Spleen (tissue), 11 donors: ENCODE results near the gene IFI16. TPM values are rescaled to one million over a fixed set of nuclear protein-coding genes. Genes with fewer than 3 reads are reported as not detected.
"Not testable (repeated sequence)": the region's sequence is repeated elsewhere in the genome, so short reads cannot be mapped to it uniquely, and the experiment has no call there.

Source experiments
- DNase-seq: peaks from one replicate; pipeline ENCODE4 v3.0.0-alpha.2; 2020
- H3K27ac ChIP-seq, 8 donors: fragments of 200-600 bp; sonication (generic) in 7 of 8; 1 replicate in 4 of 8; 2 replicates in 4 of 8; pipeline versions ENCODE4 v1.5.0 to v1.8.0; 2016 to 2021; ENCODE audit warnings: inconsistent platforms in 4 of 8, mild to moderate bottlenecking in 4 of 8, moderate library complexity in 1 of 8
- H3K27me3 ChIP-seq, 7 donors: fragments of 200-600 bp; sonication (generic) in 6 of 7; replicated peaks in 1 of 7; 1 replicate in 4 of 7; 2 replicates in 3 of 7; pipeline versions ENCODE4 v1.5.0 to v1.8.0; 2016 to 2021; ENCODE audit warnings: inconsistent platforms in 3 of 7, mild to moderate bottlenecking in 1 of 7
- H3K36me3 ChIP-seq, 6 donors: fragments of 200-600 bp; sonication (generic) in 5 of 6; 1 replicate in 4 of 6; 2 replicates in 2 of 6; pipeline versions ENCODE4 v1.5.0 to v1.8.0; 2016 to 2021; ENCODE audit warnings: inconsistent platforms in 2 of 6
- H3K4me1 ChIP-seq, 6 donors: fragments of 200-600 bp; sonication (generic) in 5 of 6; 1 replicate in 3 of 6; 2 replicates in 3 of 6; pipeline versions ENCODE4 v1.5.0 to v1.8.0; 2016 to 2021; ENCODE audit warnings: inconsistent platforms in 3 of 6
- H3K4me3 ChIP-seq, 8 donors: fragments of 200-600 bp; sonication (generic) in 7 of 8; 1 replicate in 4 of 8; 2 replicates in 4 of 8; pipeline versions ENCODE4 v1.5.0 to v1.8.0; 2016 to 2021; ENCODE audit warnings: inconsistent platforms in 4 of 8, mild to moderate bottlenecking in 4 of 8, moderate library complexity in 2 of 8
- H3K9me3 ChIP-seq, 8 donors: fragments of 200-600 bp; sonication (generic) in 7 of 8; 1 replicate in 4 of 8; 2 replicates in 4 of 8; pipeline versions ENCODE4 v1.5.0 to v1.8.0; 2016 to 2021; ENCODE audit warnings: inconsistent platforms in 4 of 8
- CTCF ChIP-seq, 11 experiments: fragments of 200-600 bp in 7 of 11; fragments of 450-650 bp in 4 of 11; sonication (generic) in 4 of 11; IDR thresholded peaks in 8 of 11; conservative IDR thresholded peaks in 3 of 11; 1 replicate in 7 of 11; 2 replicates in 4 of 11; pipeline versions ENCODE4 v1.4.0 to v1.8.0; 2016 to 2021; ENCODE audit warnings: antibody characterized with exemption in 11 of 11, inconsistent platforms in 4 of 11, mild to moderate bottlenecking in 1 of 11
- POLR2A ChIP-seq, 3 donors: fragments of 450-650 bp; IDR thresholded peaks; one replicate each; pipeline ENCODE4 v1.5.1; 2017; ENCODE audit warnings: antibody characterized with exemption in 3 of 3, mild to moderate bottlenecking in 1 of 3
- POLR2AphosphoS5 ChIP-seq, 3 donors: sonication (generic); formaldehyde crosslinking; IDR thresholded peaks; one replicate each; pipeline ENCODE4 v1.5.1; 2017; ENCODE audit warnings: antibody characterized with exemption in 3 of 3
- WGBS, 5 donors: extraction: QIAGEN DNeasy Blood & Tissue Kit in 3 of 5; methylation state at CpG; one replicate each; pipeline versions ENCODE4 v1.1.5 to v1.1.7; 2013 to 2018; 5-methylcytosine and 5-hydroxymethylcytosine counted together
- intact Hi-C: fragments of 100-400 bp; cut with DNase I; formaldehyde crosslinking; loops from one replicate; pipeline ENCODE4 v1.15.0; 2023; ENCODE audit warnings: low total_unique reads
- polyA plus RNA-seq, 3 donors: library from polyadenylated mRNA; stranded (reverse); fragments of 200-250 nt; gene quantifications; one replicate each; pipeline ENCODE4 v1.2.1, GENCODE V29; 2013
- total RNA-seq, 7 donors: library from RNA; depleted of rRNA in 3 of 7; stranded (reverse); fragments of >200 nt in 3 of 7; fragmentation: NEBNext Ultra II Directional in 4 of 7; extraction: Animal tissue kit (Norgen Biotek cat#: 25700) in 4 of 7; gene quantifications; one replicate each; pipeline versions ENCODE4 v1.1.0 to v1.2.1, GENCODE V29; 2016 to 2021
- donor health status: healthy with polysubstance abuse.
- donor health status: DM: no; HTN: no; CAD: no; lungs with moderate emphysema.
- donor health status: DM: no; HTN: no; CAD: no.
- donor health status: Bipolar disorder and iron deficiency.
- donor health status: healthy.
- donor health status: DM: no; HTN: no; CAD: no.
- donor health status: DM: yes; HTN: yes; CAD: no.

IFI16 gene
- total and polyA plus RNA-seq, 10 donors = 155 to 205 (median 176) TPM

GRCh38 chr1:159005676-159006075, 4.0 kb upstream of the IFI16 start:
- 31 to 41% (median 38%) methylated on average over 6 of the region's 6 CpGs for WGBS, 5 donors
- Histone ChIP-seq H3K27ac (peak overlapping the region in 7 of 8 donors; percentile 29 to 96 (median 57)), H3K36me3 (no peaks in the 10 kb centered on the region), H3K27me3 (no peaks in the 10 kb centered on the region), H3K4me3 (no peak overlapping the region), H3K4me1 (peaks cover 15 to 71% (median 50%) of the 10 kb centered on the region in 6 donors), H3K9me3 (no peaks in the 10 kb centered on the region)
- no peak for TF ChIP-seq CTCF (IDR thresholded peaks at IDR 0.05 in 8 of 11, conservative IDR thresholded peaks at IDR 0.05 in 3 of 11)
- TF ChIP-seq POLR2A (IDR thresholded peaks at IDR 0.05) = no peak
- TF ChIP-seq POLR2AphosphoS5 (IDR thresholded peaks at IDR 0.05) = peak in 1 of 3 donors; percentile 17
- DNase-seq = peak; percentile 81
- intact Hi-C loops = no loop called here

- Histone ChIP-seq H3K4me1 (peaks cover 15 to 65% (median 47%) of the 10 kb centered on the region in 6 donors), H3K27ac (peak overlapping the region in 6 of 8 donors; percentile 29 to 96 (median 58))
- H3K27me3 ChIP-seq, H3K36me3 ChIP-seq, H3K9me3 ChIP-seq, H3K4me3 ChIP-seq, DNase-seq, intact Hi-C loops: not testable (repeated sequence)
- WGBS, 5 donors = 86 to 92% (median 91%) methylated on average over 11 of the region's 11 CpGs
Observed at GRCh38 chr1:159006210-159006807, 3.4 kb upstream of the IFI16 start.

- Histone ChIP-seq H3K9me3 (no peaks in the 10 kb centered on the region), H3K4me1 (peaks cover 15 to 65% (median 45%) of the 10 kb centered on the region in 6 donors), H3K27ac (peak overlapping the region in 7 of 8 donors; percentile 93 to 96 (median 95)), H3K4me3 (no peak overlapping the region), H3K36me3 (no peaks in the 10 kb centered on the region), H3K27me3 (no peaks in the 10 kb centered on the region)
- TF ChIP-seq CTCF (IDR thresholded peaks at IDR 0.05 in 8 of 11, conservative IDR thresholded peaks at IDR 0.05 in 3 of 11) (no peak), POLR2AphosphoS5 (IDR thresholded peaks at IDR 0.05) (no peak)
- intact Hi-C loops = no loop called here
- no peak for DNase-seq
Observed at GRCh38 chr1:159007726-159008125, 2.0 kb upstream of the IFI16 start.

GRCh38 chr1:159008744-159009188, 941 bp upstream of the IFI16 start:
- TF ChIP-seq POLR2AphosphoS5 (IDR thresholded peaks at IDR 0.05) (peak in 1 of 3 donors; percentile 92), CTCF (IDR thresholded peaks at IDR 0.05 in 8 of 11, conservative IDR thresholded peaks at IDR 0.05 in 3 of 11) (no peak), POLR2A (IDR thresholded peaks at IDR 0.05) (peak in 2 of 3 donors; percentile 28 to 65)
- Histone ChIP-seq H3K27me3 (no peaks in the 10 kb centered on the region), H3K9me3 (no peaks in the 10 kb centered on the region), H3K27ac (peak overlapping the region; percentile 90 to 96 (median 94)), H3K4me3 (peak overlapping the region in 6 of 8 donors; percentile 60 to 83 (median 66)), H3K36me3 (peaks cover 0 to 5% (median 0%) of the 10 kb centered on the region in 6 donors), H3K4me1 (peaks cover 22 to 76% (median 54%) of the 10 kb centered on the region in 6 donors)
- DNase-seq = peak; percentile 76
- intact Hi-C loops = no loop called here
- 6 to 13% (median 8%) methylated on average over 4 of the region's 4 CpGs for WGBS, 5 donors
